ENCODE data around the gene RHOT2. TPM values are rescaled to one million over a fixed set of nuclear protein-coding genes. Genes with fewer than 3 reads are reported as not detected.
A peak's percentile ranks its signal among the peaks of the same experiment; 100 is the strongest.

The RHOT2 gene
- total RNA-seq, 4 donors from 2014 or later = 50.2 to 64.0 (median 55.0) TPM

GRCh38 chr16:645852-646678 lies 21.9 kb upstream of the RHOT2 start:
- Histone ChIP-seq H3K27me3 (no peaks in the 10 kb centered on the region), H3K9me3 (no peaks in the 10 kb centered on the region), H3K36me3 (peaks cover 0 to 7% of the 10 kb centered on the region in 2 donors), H3K4me1 (peaks cover 0 to 93% (median 41%) of the 10 kb centered on the region in 3 donors), H3K27ac (peak overlapping the region in 3 of 4 donors; percentile 25 to 47 (median 41)), H3K4me3 (no peak overlapping the region)
- no peak for ATAC-seq
- 30 to 70% methylated on average over 2 of the region's 32 CpGs for WGBS, 2 donors (ENCODE audit: low coverage in 1 of 2)
- no peak for TF ChIP-seq CTCF (IDR thresholded peaks at IDR 0.05)

GRCh38 chr16:646679-647172 lies 21.2 kb upstream of the RHOT2 start:
- H3K27me3 ChIP-seq = no peaks in the 10 kb centered on the region
- no peak for TF ChIP-seq CTCF (IDR thresholded peaks at IDR 0.05)
- TF ChIP-seq POLR2AphosphoS5 (IDR thresholded peaks at IDR 0.05) = no peak
- TF ChIP-seq POLR2A (IDR thresholded peaks at IDR 0.05) = no peak
- no peak for TF ChIP-seq EP300 (IDR thresholded peaks at IDR 0.05)
- H3K4me1 ChIP-seq = peaks cover 0 to 87% (median 37%) of the 10 kb centered on the region in 3 donors
- H3K9me3 ChIP-seq = no peaks in the 10 kb centered on the region
- peaks cover 0 to 12% of the 10 kb centered on the region in 2 donors for H3K36me3 ChIP-seq
- WGBS, 2 donors (ENCODE audit: low coverage in 1 of 2) = no CpG with 5 or more reads among the region's 22 CpGs
- H3K4me3 ChIP-seq = no peak overlapping the region
- no peak for ATAC-seq
- peak overlapping the region in 3 of 4 donors; percentile 25 to 47 (median 41) for H3K27ac ChIP-seq

DNA sequence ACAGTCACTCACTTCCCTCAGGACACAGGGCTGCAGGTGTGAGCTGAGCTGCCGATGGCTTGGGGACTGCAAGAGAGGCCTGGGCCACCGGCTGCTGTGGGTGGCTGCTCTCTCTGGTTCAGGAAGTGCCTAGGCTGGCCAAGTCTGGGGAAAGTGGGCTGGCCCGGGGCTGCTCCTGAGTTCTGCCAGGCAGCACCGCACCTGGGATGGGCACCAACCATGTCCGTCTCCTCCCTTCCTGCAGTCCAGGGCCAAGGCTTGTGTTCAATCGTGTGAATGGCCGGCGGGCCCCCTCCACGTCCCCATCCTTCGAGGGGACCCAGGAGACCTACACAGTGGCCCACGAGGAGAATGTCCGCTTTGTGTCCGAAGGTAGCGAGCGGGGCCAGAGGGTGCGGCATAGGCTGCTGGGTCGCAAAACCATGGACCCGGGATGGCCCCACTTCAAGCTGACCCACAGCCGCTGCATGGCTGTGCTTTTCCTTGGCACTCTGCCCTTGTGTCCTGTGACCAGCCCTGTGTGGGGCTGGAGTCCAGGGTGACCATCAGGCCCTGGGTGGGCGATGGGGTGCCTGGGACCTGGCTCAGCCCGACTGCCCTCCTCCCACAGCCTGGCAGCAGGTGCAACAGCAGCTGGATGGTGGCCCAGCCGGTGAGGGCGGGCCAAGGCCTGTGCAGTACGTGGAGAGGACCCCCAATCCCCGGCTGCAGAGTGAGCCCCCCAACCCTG lies 20.6 kb upstream of the RHOT2 start:
- Histone ChIP-seq H3K27me3 (no peaks in the 10 kb centered on the region), H3K27ac (peak overlapping the region in 3 of 4 donors; percentile 41 to 93 (median 89)), H3K36me3 (peaks cover 0 to 18% of the 10 kb centered on the region in 2 donors), H3K9me3 (no peaks in the 10 kb centered on the region), H3K4me3 (no peak overlapping the region), H3K4me1 (peaks cover 0 to 84% (median 37%) of the 10 kb centered on the region in 3 donors)
- TF ChIP-seq CTCF (IDR thresholded peaks at IDR 0.05) = no peak
- no peak for TF ChIP-seq EP300 (IDR thresholded peaks at IDR 0.05)
- no peak for TF ChIP-seq POLR2AphosphoS5 (IDR thresholded peaks at IDR 0.05)
- TF ChIP-seq POLR2A (IDR thresholded peaks at IDR 0.05) = no peak
- no peak for ATAC-seq
- WGBS, 2 donors (ENCODE audit: low coverage in 1 of 2) = no CpG with 5 or more reads among the region's 25 CpGs

DNA sequence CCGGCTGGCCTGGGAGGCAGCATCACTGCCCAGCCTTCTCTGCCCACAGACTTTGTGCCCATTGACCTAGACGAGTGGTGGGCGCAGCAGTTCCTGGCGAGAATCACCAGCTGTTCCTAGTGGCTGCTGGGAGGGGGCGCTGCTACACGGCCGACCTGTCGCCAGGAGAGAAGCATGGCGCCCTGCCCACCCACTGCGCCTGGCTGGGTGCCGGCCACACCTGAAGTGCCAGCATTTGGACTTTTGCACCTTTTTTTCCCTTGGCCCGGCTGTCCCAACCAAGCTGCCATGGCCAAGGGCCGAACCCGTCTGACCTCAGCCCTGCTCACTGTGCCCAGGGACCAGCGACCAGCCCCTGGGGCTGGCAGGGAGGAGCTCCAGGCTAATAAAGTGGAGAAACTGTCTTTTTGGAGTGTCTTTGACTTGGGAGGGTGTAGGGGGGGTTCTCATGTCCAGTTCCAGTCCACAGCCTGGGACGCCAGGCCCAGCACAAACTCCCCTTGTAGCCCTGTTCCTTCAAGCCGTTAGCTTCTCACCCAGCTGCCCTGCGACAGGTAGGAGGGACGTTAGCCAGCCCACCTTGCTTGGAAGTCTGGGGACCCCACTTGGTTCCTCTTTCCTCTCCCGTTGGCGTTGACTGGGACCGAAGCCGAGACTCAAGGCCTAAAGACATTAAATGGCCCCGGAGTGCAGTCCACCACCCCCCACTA lies 19.7 kb upstream of the RHOT2 start:
- no peak for ATAC-seq
- H3K4me1 ChIP-seq = peaks cover 0 to 75% (median 28%) of the 10 kb centered on the region in 3 donors

More for the DNA sequence above, 19.7 kb upstream of the RHOT2 start:
- no peaks in the 10 kb centered on the region for H3K27me3 ChIP-seq
- TF ChIP-seq POLR2A (IDR thresholded peaks at IDR 0.05) (no peak), EP300 (IDR thresholded peaks at IDR 0.05) (no peak), POLR2AphosphoS5 (IDR thresholded peaks at IDR 0.05) (no peak), CTCF (IDR thresholded peaks at IDR 0.05) (peak in 2 of 4 experiments; percentile 8 to 35)
- peak overlapping the region; percentile 90 to 92 for H3K4me3 ChIP-seq
- H3K27ac ChIP-seq = peak overlapping the region; percentile 84 to 93 (median 88)
- peaks cover 0 to 25% of the 10 kb centered on the region in 2 donors for H3K36me3 ChIP-seq
- no peaks in the 10 kb centered on the region for H3K9me3 ChIP-seq
- WGBS, 2 donors (ENCODE audit: low coverage in 1 of 2) = 57 to 58% methylated on average over 6 of the region's 24 CpGs
